K562 (cell line): ENCODE measurements around the gene MLN. TPM values are rescaled to one million over a fixed set of nuclear protein-coding genes. Genes with fewer than 3 reads are reported as not detected.

Source experiments
- ATAC-seq: fragments of 200-7000 bp; cut with Tn5 transposase; 3 replicates; pipeline ENCODE4 v1.9.1; 2020; ENCODE audit warnings: moderate library complexity
- BruUV-seq: library from RNA; stranded (reverse); fragments of 400-500 nt; replicated peaks from 2 replicates; lab custom pipeline; 2021; lab: Mats Ljungman, UMichigan
- CTCF ChIA-PET: fragments of 300-600 bp; formaldehyde crosslinking; extraction: SDS; loops from one replicate; lab custom pipeline; 2021; ENCODE audit warnings: low intra/inter-chr PET ratio; lab: Yijun Ruan, JAX
- POLR2A ChIA-PET: fragments of 300-600, 350-650 bp; sonication (Branson Sonifier 250); formaldehyde crosslinking; extraction: SDS; loops from one replicate; lab custom pipeline; 2021; ENCODE audit warnings: antibody characterized with exemption, inconsistent platforms; lab: Yijun Ruan, JAX
- DNase-seq, 4 experiments: peaks; one replicate each; pipeline versions ENCODE4 v3.0.0 to v3.0.0-alpha.2; 2011 to 2018; ENCODE audit warnings: low spot score in 3 of 4, mixed read lengths in 3 of 4; ENCODE audit errors: extremely low read depth in 1 of 4
- FAIRE-seq: peaks from 2 replicates; lab custom pipeline; 2011; peaks lifted over from hg19 to GRCh38; lab: Jason Lieb, UNC
- H2AFZ ChIP-seq: 2 replicates; pipeline ENCODE4 v1.6.0; 2011; ENCODE audit warnings: low read depth, low read length, control low read depth, inconsistent platforms
- H3K27ac ChIP-seq: fragments of 200-600 bp; 3 replicates; pipeline ENCODE4 v1.8.0; 2011; ENCODE audit warnings: low read depth, mild to moderate bottlenecking, control low read depth, inconsistent platforms, low read length, moderate library complexity, mixed read lengths; ENCODE audit errors: extremely low read depth
- H3K27me3 ChIP-seq, 2 experiments: fragments of 300-600 bp in 1 of 2; 2 replicates in 1 of 2; 3 replicates in 1 of 2; pipeline versions ENCODE4 v1.6.0 to v1.8.0; 2011; ENCODE audit warnings: inconsistent platforms in 2 of 2, low read length in 2 of 2, mild to moderate bottlenecking in 1 of 2, mixed read lengths in 1 of 2, moderate library complexity in 1 of 2; ENCODE audit not compliant: control insufficient read depth in 2 of 2, insufficient read depth in 2 of 2
- H3K36me3 ChIP-seq: fragments of 300-600 bp; 3 replicates; pipeline ENCODE4 v1.8.0; 2011; ENCODE audit warnings: mild to moderate bottlenecking, low read length, inconsistent platforms; ENCODE audit not compliant: control insufficient read depth, insufficient read depth
- H3K4me1 ChIP-seq, 2 experiments: fragments of 200-600 bp in 1 of 2; replicated peaks in 1 of 2; 2 replicates in 1 of 2; 3 replicates in 1 of 2; pipeline versions ENCODE4 v1.5.1 to v1.8.0; 2011; ENCODE audit warnings: inconsistent platforms in 2 of 2, low read length in 2 of 2, mild to moderate bottlenecking in 1 of 2, mixed read lengths in 1 of 2, moderate library complexity in 1 of 2; ENCODE audit not compliant: control insufficient read depth in 2 of 2, insufficient read depth in 2 of 2
- H3K4me2 ChIP-seq: 2 replicates; pipeline ENCODE4 v1.6.1; 2011; ENCODE audit warnings: low read length, control low read depth, inconsistent platforms, mixed read lengths; ENCODE audit not compliant: insufficient read depth
- H3K4me3 ChIP-seq: fragments of 200-600 bp; sonication (generic), shearing (Covaris generic); 2 replicates; pipeline ENCODE4 v1.5.1; 2016; ENCODE audit warnings: control low read depth, inconsistent platforms
- H3K79me2 ChIP-seq: fragments of 200-600 bp; 3 replicates; pipeline ENCODE4 v1.8.0; 2011; ENCODE audit warnings: low read length, inconsistent platforms; ENCODE audit not compliant: control insufficient read depth, insufficient read depth
- H3K9ac ChIP-seq, 2 experiments: 2 replicates each; pipeline versions ENCODE4 v1.6.0 to v1.6.1; 2011; ENCODE audit warnings: low read depth in 2 of 2, low read length in 2 of 2, control low read depth in 1 of 2, inconsistent platforms in 1 of 2, mild to moderate bottlenecking in 1 of 2, mixed read lengths in 1 of 2; ENCODE audit not compliant: insufficient read depth in 1 of 2
- H3K9me1 ChIP-seq: one replicate; pipeline ENCODE4 v1.6.0; 2011; ENCODE audit warnings: inconsistent platforms, mild to moderate bottlenecking, low read length, moderate library complexity; ENCODE audit not compliant: control insufficient read depth, insufficient read depth
- H3K9me3 ChIP-seq: replicated peaks from 2 replicates; pipeline ENCODE4 v1.5.1; 2011; ENCODE audit warnings: low read depth, low read length, inconsistent platforms; ENCODE audit not compliant: control insufficient read depth, insufficient read depth
- H4K20me1 ChIP-seq: replicated peaks from 2 replicates; pipeline ENCODE4 v1.6.1; 2011; ENCODE audit warnings: low read length, inconsistent platforms, mixed read lengths; ENCODE audit not compliant: control insufficient read depth, insufficient read depth
- ETS2 ChIP-seq: IDR thresholded peaks from 2 replicates; pipeline ENCODE4 v1.6.1; 2016; ENCODE audit warnings: borderline replicate concordance, missing genetic modification characterization, mild to moderate bottlenecking, moderate library complexity, missing compliant biosample characterization; ENCODE audit not compliant: poor library complexity, severe bottlenecking
- ZNF239 ChIP-seq: fragments of 250-450 bp; sonication (Bioruptor Pico); IDR thresholded peaks from 2 replicates; pipeline ENCODE4 v1.4.0; 2020; ENCODE audit warnings: mild to moderate bottlenecking
- ZNF354B ChIP-seq: fragments of 250-450 bp; sonication (Bioruptor Pico); IDR thresholded peaks from 2 replicates; pipeline ENCODE4 v1.4.0; 2020
- ZNF778 ChIP-seq: fragments of 450-650 bp; formaldehyde crosslinking; IDR thresholded peaks from 2 replicates; pipeline ENCODE4 v1.4.0; 2020; ENCODE audit warnings: mild to moderate bottlenecking, moderate library complexity
- WGBS: fragments of 100-300 bp; shearing (Covaris generic); methylation state at CpG from one replicate; pipeline ENCODE4 v1.1.6; 2016; ENCODE audit warnings: low coverage, mixed read lengths; ENCODE audit not compliant: insufficient coverage; ENCODE audit errors: missing lambda C conversion rate; 5-methylcytosine and 5-hydroxymethylcytosine counted together
- in situ Hi-C: fragments of 300-500 bp; cut with MboI; formaldehyde crosslinking; loops from 4 replicates; pipeline ENCODE4 v1.15.0; 2018; ENCODE audit warnings: inconsistent platforms, mixed read lengths
- intact Hi-C: fragments of 100-400 bp; cut with micrococcal nuclease; formaldehyde crosslinking; loops from 2 replicates; pipeline ENCODE4 v1.14.2; 2022
- polyA plus RNA-seq, 8 experiments: library from polyadenylated mRNA; depleted of rRNA in 4 of 8; stranded (reverse) in 5 of 8; unstranded in 3 of 8; fragments of >200 nt; fragmentation: Nextera tagmentation in 2 of 8; fragmentation: Illumina TruSeq in 1 of 8; extraction: Ambion mirVana in 2 of 8; extraction: Trizol in 1 of 8; gene quantifications; 2 replicates each; pipeline versions ENCODE4 v1.2.1 to v1.2.3, GENCODE V29; 2011 to 2014; ENCODE audit warnings: inconsistent platforms in 1 of 8, missing spikeins in 1 of 8
- total RNA-seq, 7 experiments: library from RNA; depleted of rRNA in 6 of 7; stranded (reverse); fragments of >200 nt in 6 of 7; fragmentation: Illumina TruSeq in 2 of 7; extraction: Trizol in 2 of 7; gene quantifications; 2 replicates each; pipeline versions ENCODE4 v1.2.1 to v1.2.3, GENCODE V29; 2011 to 2021; ENCODE audit warnings: low replicate concordance in 1 of 7
- TF ChIP-seq, protein P1 (sequence below): sonication (generic); formaldehyde crosslinking; IDR thresholded peaks from 2 replicates; pipeline ENCODE4 v1.9.0; 2022; ENCODE audit warnings: mild to moderate bottlenecking, missing genetic modification reagents

The MLN gene
- total and polyA plus RNA-seq, 9 of the 15 experiments (the other 6 are each of a cell fraction or from before 2014, with no cell fraction given), result not detected

DNA sequence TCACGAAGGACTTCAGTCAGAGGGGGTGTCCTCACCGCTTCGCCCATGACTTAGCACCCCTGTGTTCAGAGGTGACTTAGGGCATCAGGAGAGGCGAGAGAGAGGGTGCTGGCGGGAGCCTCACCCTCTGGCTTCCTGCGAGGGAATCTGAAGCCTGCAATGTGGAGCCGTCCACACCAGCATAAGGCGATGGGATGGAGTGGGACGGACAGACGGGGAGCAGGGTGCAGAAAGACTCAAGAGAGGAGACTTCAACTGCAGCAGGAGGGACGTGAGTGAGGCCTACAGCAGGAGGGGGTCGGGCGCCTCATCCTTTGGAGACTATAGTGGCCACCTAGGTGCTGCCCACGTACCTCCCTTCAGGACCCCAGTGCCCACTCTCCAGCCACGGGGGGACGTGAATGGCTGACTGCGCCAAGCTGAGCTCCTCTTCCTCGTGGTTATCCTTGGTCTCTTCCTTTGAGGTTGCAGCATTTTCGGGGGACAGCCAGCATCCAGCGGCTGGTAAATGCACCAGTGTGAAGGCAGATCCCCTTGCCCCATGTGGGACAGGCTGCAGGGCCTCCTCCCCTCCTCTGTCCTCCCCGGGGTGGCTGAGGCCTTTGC lies 26.9 kb upstream of the MLN start:
- no peak; the same call in 2 of the 3 replicates for ATAC-seq
- Histone ChIP-seq H3K9me1 (no peaks in the 10 kb centered on the region), H4K20me1 (peaks cover 7% of the 10 kb centered on the region; the same call in 1 of the 2 replicates), H3K79me2 (no peaks in the 10 kb centered on the region), H3K27me3 (peaks cover 22 to 41% of the 10 kb centered on the region in 2 experiments), H3K9ac (peak overlapping the region in 1 of 2 experiments; percentile 67; a peak in 2 of 4 replicates), H3K4me2 (no peak overlapping the region), H3K4me3 (no peak overlapping the region), H3K27ac (no peak overlapping the region), H3K9me3 (no peaks in the 10 kb centered on the region), H2AFZ (no peak overlapping the region), H3K4me1 (peaks cover 5 to 20% of the 10 kb centered on the region in 2 experiments; a peak in 4 of 5 replicates), H3K36me3 (no peaks in the 10 kb centered on the region)
- no peak for TF ChIP-seq ZNF778 (CRISPR knock-in tag)
- no peak for TF ChIP-seq ZNF239 (CRISPR knock-in tag)
- no peak for TF ChIP-seq ZNF354B
- no peak for TF ChIP-seq ETS2 (tag)
- TF ChIP-seq, protein P1, sequence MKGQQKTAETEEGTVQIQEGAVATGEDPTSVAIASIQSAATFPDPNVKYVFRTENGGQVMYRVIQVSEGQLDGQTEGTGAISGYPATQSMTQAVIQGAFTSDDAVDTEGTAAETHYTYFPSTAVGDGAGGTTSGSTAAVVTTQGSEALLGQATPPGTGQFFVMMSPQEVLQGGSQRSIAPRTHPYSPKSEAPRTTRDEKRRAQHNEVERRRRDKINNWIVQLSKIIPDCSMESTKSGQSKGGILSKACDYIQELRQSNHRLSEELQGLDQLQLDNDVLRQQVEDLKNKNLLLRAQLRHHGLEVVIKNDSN (CRISPR knock-in tag), result no peak
- no peak for FAIRE-seq
- in situ Hi-C loops (no loop called here), intact Hi-C loops (no loop called here)
- ChIA-PET POLR2A (no interaction called here), CTCF (no interaction called here)
- 12% methylated on average over 21 of the region's 21 CpGs for WGBS
- DNase-seq, result no peak
- no TSS peak for BruUV-seq
